Right cardiac atrium (tissue), 5 donors: Measurements from ENCODE around the gene EHBP1L1. TPM values are rescaled to one million over a fixed set of nuclear protein-coding genes. Genes with fewer than 3 reads are reported as not detected.

Experiments
- ATAC-seq, 2 donors: fragments of 200-7000 bp; cut with Tn5 transposase; one replicate each; pipeline versions ENCODE4 v1.8.0 to v1.9.1; 2020; ENCODE audit warnings: moderate library complexity in 2 of 2, mild to moderate bottlenecking in 1 of 2
- DNase-seq, 3 donors: peaks; one replicate each; pipeline ENCODE4 v3.0.0-alpha.2; 2020
- H3K27ac ChIP-seq: one replicate; pipeline ENCODE4 v1.5.1; 2013; ENCODE audit warnings: mild to moderate bottlenecking, low read length, control low read depth, moderate library complexity
- H3K27me3 ChIP-seq: one replicate; pipeline ENCODE4 v1.6.1; 2013; ENCODE audit not compliant: control insufficient read depth, insufficient read depth
- H3K4me1 ChIP-seq: one replicate; pipeline ENCODE4 v1.6.1; 2013; ENCODE audit warnings: low read length; ENCODE audit not compliant: control insufficient read depth, insufficient read depth
- H3K4me3 ChIP-seq: one replicate; pipeline ENCODE4 v1.5.1; 2013; ENCODE audit warnings: low read length, control low read depth
- H3K9me3 ChIP-seq: one replicate; pipeline ENCODE4 v1.6.1; 2013; ENCODE audit warnings: low read length; ENCODE audit not compliant: control insufficient read depth
- WGBS: extraction: QIAGEN DNeasy Blood & Tissue Kit; methylation state at CpG from one replicate; pipeline ENCODE4 v1.1.7; 2013; 5-methylcytosine and 5-hydroxymethylcytosine counted together
- intact Hi-C, 4 donors: fragments of 100-400 bp; cut with DNase I; formaldehyde crosslinking; loops; one replicate each; pipeline versions ENCODE4 v1.11.0 to v1.14.0; 2022 to 2023
- polyA plus RNA-seq: library from polyadenylated mRNA; stranded (reverse); fragments of 200-250 nt; gene quantifications from one replicate; pipeline ENCODE4 v1.2.3, GENCODE V29; 2013
- total RNA-seq, 4 donors: library from RNA; stranded (reverse); fragmentation: NEBNext Ultra II Directional; extraction: Animal tissue kit (Norgen Biotek cat#: 25700); gene quantifications; one replicate each; pipeline ENCODE4 v1.2.1, GENCODE V29; 2021
- donor health status: healthy with polysubstance abuse.
- donor health status: DM: no; HTN: yes; CAD: no.
- donor health status: DM: no; HTN: no; CAD: no.
- donor health status: DM: no; HTN: yes; CAD: no; lungs with severe emphysema.
- donor health status: DM: yes; HTN: yes; CAD: no.

Gene EHBP1L1
- total and polyA plus RNA-seq, 5 donors = 35.7 to 80.2 (median 46.4) TPM

DNA sequence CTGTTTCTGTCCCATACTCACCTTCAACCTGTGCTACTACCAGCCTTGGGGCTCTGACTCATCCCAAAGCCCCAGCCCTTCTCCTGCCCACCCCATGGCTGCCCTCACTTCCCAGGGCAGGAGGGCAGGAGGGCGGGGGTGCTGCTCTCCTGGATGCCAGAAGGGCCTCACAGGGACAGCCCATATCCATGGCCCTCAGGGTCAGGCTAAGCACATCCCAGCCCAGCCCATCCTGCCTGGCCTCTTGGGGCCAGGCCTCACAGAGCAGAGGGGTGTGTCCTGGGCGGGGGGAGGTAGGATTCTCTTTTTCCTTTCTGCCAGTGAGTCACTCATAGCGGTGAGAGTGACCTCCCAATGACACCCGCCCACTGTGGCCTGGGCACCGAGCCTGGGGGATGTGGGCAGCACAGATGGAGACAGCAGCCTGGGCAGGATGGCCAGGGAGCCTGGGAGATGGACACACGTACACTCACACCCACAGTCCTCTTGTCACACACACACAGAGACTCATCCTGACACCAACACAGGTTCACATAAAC, 20.1 kb upstream of the EHBP1L1 start:
- Histone ChIP-seq H3K9me3 (no peaks in the 10 kb centered on the region), H3K27ac (peak overlapping the region; percentile 11), H3K4me1 (peaks cover 9% of the 10 kb centered on the region), H3K27me3 (no peaks in the 10 kb centered on the region), H3K4me3 (no peak overlapping the region)
- ATAC-seq (peak; percentile 4 to 74), DNase-seq (peak; percentile 81 to 85 (median 83))
- intact Hi-C loops = no loop called here
- WGBS = 21% methylated on average over 6 of the region's 6 CpGs

DNA sequence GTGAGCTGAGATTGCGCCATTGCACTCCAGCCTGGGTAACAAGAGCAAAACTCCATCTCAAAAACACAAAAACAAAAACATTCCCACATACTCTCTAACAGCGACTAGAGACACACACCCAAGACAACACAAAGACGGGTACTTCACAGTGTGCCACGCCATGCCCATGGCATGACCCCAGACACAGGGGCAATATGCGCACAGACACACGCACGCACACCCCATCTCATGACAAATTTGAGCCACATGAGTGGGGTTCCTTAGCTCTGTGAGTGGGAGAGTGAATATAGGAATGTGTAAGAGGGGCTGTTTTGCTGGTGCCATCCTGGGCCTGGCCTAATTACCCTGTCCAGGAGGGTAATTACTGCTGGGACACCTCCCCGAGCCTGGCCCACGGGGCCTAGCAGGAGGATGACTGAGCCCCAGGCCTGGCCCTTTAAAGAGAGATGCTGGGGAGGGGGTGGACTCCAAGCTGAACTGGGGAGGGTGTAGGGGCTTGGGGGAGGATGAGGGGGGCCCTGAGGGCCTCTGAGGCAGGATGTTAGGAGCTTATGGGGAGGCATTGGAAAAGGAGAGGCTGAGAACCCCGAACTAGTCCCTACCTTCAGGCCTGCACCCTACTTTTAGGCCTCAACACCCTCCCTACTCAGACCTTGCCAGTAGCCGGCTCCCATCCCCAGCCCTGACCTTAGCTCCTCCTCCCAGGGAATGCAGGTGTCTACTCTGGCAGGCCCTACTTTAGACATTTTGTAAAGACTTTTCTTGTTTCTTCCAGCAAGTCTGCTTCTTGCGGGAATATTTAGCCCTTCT, 19.2 kb upstream of the EHBP1L1 start:
- peak in 1 of 3 donors; percentile 37 for DNase-seq
- ATAC-seq = no peak
- no peaks in the 10 kb centered on the region for H3K9me3 ChIP-seq
- no peaks in the 10 kb centered on the region for H3K27me3 ChIP-seq
- peak overlapping the region; percentile 90 for H3K4me3 ChIP-seq
- H3K27ac ChIP-seq = peak overlapping the region; percentile 67
- 72% methylated on average over 12 of the region's 12 CpGs for WGBS
- intact Hi-C loops = no loop called here
- H3K4me1 ChIP-seq = peaks cover 12% of the 10 kb centered on the region

DNA sequence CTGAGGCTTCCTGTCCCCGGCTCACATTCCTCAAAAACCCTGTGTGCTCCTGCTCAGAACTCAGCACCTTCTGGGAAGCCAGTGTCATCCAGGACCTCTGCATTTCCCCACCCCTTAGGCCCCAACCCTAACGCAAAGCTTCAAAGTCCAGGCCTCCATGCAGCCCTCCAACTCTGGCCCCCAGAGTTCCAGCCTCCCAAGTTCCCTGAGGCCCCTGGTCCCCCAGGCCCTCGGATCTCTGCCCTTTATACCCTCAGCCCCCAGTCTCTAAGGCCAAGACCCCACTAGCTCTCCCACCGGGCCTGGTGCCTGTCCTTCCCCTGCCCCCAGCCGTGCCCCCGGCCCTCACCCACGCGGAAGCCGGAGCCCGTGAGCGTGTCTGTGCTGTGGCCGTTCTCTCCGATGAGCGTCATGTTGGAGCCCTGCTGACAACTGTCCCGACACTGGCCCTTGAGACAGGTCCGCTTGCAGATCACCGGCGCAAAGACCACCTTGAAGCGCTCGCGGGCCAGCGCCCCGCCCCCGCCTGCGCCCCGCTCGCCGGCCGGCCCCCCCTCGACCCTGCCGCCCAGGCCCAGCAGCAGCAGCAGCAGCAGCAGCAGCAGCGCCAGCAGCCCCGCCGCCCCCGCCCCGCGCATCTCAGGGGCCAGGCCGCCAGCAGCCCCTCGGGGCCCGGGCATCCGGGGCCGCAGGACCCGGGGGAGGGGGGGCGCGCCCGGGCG, 18.4 kb upstream of the EHBP1L1 start:
- peak overlapping the region; percentile 67 for H3K27ac ChIP-seq
- peaks cover 12% of the 10 kb centered on the region for H3K4me1 ChIP-seq
- no peaks in the 10 kb centered on the region for H3K9me3 ChIP-seq
- WGBS = 1% methylated on average over 47 of the region's 47 CpGs
- no peaks in the 10 kb centered on the region for H3K27me3 ChIP-seq
- intact Hi-C loops = no loop called here
- H3K4me3 ChIP-seq = peak overlapping the region; percentile 90
- DNase-seq (peak in 2 of 3 donors; percentile 75 to 82), ATAC-seq (no peak)

DNA sequence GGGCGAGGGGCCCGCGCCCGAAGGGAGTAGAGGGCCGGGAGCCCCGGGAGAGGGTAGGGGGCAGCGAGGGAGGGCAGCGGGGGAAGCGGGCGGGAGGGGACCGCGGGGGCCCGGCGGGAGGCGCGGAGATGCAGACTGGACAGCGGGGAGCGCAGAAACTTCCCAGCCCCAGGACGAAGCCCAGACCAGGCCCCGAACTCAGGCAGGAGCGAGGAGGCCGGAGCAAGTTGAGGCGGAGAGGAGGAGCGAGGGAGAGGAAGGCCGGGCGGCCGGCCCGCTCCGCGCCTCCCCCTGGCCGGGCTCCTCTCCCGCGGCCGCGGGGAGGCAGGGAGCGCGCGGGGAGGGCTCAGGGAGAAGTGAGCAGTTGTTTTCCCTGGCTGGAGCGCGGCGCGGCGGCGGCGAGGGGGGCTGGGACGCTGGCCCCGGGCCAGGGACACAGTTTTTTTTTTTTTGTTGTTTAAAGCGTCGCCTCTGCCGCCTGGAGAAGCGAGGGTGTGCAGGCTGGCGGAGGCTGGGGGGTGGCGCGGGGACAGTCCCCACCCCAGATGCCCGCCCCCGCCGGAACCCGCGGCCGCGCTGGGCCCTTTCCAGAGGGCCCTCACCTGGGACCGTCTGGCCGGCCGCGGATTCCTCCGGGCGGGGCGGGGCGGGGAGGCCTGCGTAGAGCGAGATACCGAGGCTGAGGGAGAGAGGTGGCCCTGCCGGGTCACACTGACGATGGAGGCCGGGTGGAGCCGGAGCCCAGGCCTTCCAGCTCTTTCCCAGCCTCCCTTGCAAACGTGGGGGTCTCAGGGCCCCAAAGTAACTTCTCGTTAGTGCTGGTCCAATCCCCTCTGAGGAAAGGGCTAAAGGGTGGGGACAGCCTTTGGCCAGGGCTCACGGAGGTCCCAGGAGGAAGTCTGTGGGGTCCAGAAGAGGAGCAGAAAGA, 17.6 kb upstream of the EHBP1L1 start, which contains the start of gene LTBP3:
Gene LTBP3, minus strand, starts transcription at position 358 of the 928 bp plus-strand sequence. CDS start 400 bp downstream, outside the sequence.
- Histone ChIP-seq H3K27ac (peak within 1 kb of the TSS; percentile 99), H3K4me3 (peak within 1 kb of the TSS; percentile 90), H3K27me3 (no peaks in the 10 kb centered on the region), H3K9me3 (no peaks in the 10 kb centered on the region), H3K4me1 (peaks cover 12% of the 10 kb centered on the region)
- peak; percentile 88 to 95 (median 95) for DNase-seq
- intact Hi-C loops = no loop called here
- under 1% methylated on average over 79 of the region's 79 CpGs for WGBS
- peak; percentile 82 to 90 for ATAC-seq

DNA sequence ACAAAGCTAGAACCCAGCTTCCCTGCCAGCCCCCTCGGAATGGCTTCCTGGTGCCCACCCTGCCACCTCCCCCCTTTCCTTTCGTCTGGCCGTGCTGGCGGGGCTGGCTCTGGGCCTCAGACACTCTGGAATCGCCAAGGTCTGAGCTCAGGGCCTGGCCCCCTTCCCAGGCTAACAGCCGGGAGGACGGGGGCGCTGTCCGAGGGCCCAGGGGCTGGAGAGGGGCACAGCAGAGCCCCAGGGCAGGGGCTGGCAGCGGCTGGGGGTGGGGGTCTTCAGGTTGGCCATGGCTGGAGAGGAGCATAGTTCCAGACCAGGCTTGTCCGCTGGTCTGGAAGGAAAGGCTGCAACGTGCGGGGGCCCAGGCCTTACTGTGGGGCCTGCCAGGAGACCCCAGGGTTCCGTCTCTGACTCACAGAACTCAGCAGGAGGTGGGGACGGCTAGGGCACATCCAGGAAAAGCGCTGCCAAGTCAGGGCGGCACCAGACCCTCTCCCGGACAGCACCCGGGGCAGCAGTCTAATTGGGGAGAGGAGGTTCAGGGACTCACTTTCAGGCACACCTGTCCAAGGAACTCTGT, 16.8 kb upstream of the EHBP1L1 start:
- no peaks in the 10 kb centered on the region for H3K9me3 ChIP-seq
- peak overlapping the region; percentile 90 for H3K4me3 ChIP-seq
- ATAC-seq = peak; percentile 51 to 68
- intact Hi-C loops = no loop called here
- peak; percentile 82 to 94 (median 94) for DNase-seq
- H3K4me1 ChIP-seq = peaks cover 12% of the 10 kb centered on the region
- H3K27ac ChIP-seq = peak overlapping the region; percentile 99
- H3K27me3 ChIP-seq = no peaks in the 10 kb centered on the region
- WGBS = 26% methylated on average over 19 of the region's 19 CpGs

DNA sequence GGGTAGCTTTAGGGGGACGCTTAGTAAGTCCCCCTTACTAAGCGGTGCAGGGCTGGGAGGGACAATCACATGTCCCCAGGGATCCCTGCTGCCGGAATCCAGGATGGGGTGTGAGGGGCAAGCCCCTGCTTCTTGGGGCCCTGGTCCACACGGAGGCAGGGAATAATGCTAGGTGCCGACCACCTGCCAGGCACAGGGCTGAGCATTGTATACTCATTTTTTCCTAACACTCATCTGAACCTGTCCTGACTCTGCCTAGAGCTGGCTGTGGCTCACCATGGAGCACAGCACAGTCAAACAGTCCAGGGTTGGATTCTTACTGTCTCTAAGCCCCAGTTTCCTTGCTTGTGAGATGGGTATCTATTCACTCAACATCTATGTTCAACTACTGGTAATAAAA, 16.3 kb upstream of the EHBP1L1 start:
- Histone ChIP-seq H3K27me3 (no peaks in the 10 kb centered on the region), H3K4me3 (no peak overlapping the region), H3K9me3 (no peaks in the 10 kb centered on the region), H3K27ac (peak overlapping the region; percentile 99), H3K4me1 (peaks cover 12% of the 10 kb centered on the region)
- DNase-seq (peak in 1 of 3 donors; percentile 48), ATAC-seq (no peak)
- 54% methylated on average over 5 of the region's 5 CpGs for WGBS
- intact Hi-C loops = no loop called here

DNA sequence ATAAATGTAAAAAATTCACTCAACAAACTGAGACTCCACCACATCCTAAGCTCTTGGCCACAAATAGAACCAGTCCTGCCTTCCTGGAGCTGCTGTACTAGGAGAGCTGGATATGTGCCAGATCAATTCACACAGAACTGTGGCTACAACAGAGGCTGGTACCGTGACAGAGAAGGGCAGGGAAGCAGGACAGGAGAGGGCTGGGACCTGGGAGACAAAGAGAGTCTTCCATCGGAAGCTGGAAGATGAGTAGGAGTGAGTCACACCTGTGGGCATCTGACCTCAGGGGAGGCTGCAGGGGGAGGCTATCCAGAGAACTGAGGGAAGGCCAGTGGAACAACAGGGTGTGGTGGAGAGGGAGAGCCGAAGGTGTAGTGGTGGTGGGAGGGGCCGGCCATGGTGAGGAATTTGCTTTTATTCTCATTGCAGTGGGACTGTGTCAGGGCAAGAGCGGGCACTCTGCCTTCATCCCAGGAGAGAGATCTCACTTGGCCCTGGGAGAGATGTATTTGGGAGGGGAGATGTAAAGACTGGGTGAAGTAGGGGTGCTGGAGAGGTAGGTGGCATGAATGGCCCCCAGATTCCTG, 15.8 kb upstream of the EHBP1L1 start:
- WGBS = 40% methylated on average over 5 of the region's 5 CpGs
- Histone ChIP-seq H3K27me3 (no peaks in the 10 kb centered on the region), H3K9me3 (no peaks in the 10 kb centered on the region), H3K27ac (peak overlapping the region; percentile 69), H3K4me1 (peaks cover 12% of the 10 kb centered on the region), H3K4me3 (no peak overlapping the region)
- DNase-seq = peak in 1 of 3 donors; percentile 59
- peak; percentile 13 to 17 for ATAC-seq
- intact Hi-C loops = no loop called here

DNA sequence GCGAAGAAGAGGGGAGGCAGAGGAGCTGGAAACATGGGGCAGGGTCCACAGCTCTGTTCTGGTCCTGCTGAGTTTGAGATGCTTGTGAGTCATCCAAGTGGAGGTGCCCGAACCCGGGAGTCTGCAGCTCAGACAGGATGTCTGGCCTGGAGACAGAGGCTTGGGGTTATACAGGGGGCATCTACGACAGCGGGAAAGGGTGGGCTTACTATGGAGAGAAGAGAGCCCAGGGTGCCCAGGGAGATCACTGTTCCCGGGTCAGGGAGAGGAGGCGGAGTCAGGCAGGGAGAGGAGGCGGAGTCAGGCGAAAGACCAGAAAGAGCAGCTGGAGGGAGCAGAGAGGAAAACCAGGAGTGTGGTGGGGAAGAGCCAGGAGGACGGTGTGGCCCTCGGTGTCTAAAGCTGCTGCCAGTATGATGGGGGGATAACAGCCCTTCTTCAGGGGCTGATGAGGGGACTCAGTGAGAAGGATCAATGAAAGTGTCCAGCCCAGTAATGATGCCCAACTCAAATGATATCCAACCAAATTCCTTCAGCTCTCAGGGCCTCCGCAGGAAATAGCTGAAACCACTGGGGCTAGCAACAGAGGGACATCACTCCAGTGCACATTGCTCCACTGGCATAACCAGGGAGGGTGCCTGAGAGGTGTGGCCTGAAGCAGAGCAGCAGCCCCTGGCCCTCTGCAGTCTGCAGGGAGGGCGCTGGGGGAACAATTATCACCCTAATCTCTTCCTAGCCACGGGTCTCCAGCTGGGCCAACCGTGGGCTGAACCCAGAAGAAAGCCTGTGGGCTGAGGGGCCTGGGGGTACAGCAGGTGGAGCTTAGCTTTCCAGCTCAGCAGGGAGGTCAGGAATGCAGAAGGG, 15.1 kb upstream of the EHBP1L1 start:
- DNase-seq (peak; percentile 65 to 88 (median 87)), ATAC-seq (peak; percentile 4 to 5)
- Histone ChIP-seq H3K9me3 (no peaks in the 10 kb centered on the region), H3K4me3 (no peak overlapping the region), H3K27ac (peak overlapping the region; percentile 48), H3K27me3 (no peaks in the 10 kb centered on the region), H3K4me1 (peaks cover 12% of the 10 kb centered on the region)
- intact Hi-C loops = no loop called here
- WGBS = 21% methylated on average over 15 of the region's 15 CpGs

DNA sequence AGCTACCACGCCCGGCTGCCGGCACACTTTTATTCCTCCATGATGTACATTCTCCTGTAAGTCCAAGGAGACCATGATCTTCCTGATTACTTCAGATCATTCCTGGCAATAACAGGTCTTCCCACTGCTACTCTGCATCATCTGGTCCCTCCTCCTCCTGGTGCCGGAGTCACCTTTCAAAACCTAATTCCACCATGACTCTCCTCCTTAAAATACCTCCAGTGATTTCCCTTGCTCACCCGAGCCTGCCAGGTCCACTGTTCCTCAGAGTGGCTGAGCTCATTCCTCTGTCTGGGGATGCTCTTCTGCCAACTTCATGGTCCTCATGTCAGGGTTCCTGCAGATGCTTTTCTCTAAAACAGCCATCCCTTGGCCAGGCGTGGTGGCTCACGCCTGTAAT, 13.8 kb upstream of the EHBP1L1 start:
- WGBS = 89% methylated on average over 7 of the region's 7 CpGs
- DNase-seq (no peak), ATAC-seq (no peak)
- H3K27me3 ChIP-seq = no peaks in the 10 kb centered on the region
- H3K9me3 ChIP-seq = no peaks in the 10 kb centered on the region
- no peak overlapping the region for H3K4me3 ChIP-seq
- H3K4me1 ChIP-seq = peaks cover 12% of the 10 kb centered on the region
- intact Hi-C loops = no loop called here
- no peak overlapping the region for H3K27ac ChIP-seq
